Measurements from ENCODE around the gene INKA2.
A peak's percentile ranks its signal among the peaks of the same experiment; 100 is the strongest.

Gene INKA2

GRCh38 chr1:111739194-111739924, at the start of gene INKA2:
Gene INKA2 (minus strand): TSS chr1:111739395. CDS start chr1:111739242, 153 bp downstream.
- peak; percentile 36 for DNase-seq (ENCODE audit: low read depth)
- no peak for TF ChIP-seq CTCF (IDR thresholded peaks at IDR 0.05; ENCODE audit: low read depth, low read length, missing control alignments)
- in situ Hi-C loops (cut with HindIII; ENCODE audit: low sequenced_read_pairs): no loop called here
- peak within 1 kb of the TSS; percentile 49 for H3K4me3 ChIP-seq (ENCODE audit: low read depth, low read length)

GRCh38 chr1:111786669-111787207, 47.5 kb upstream of the INKA2 start:
- H3K4me3 ChIP-seq (ENCODE audit: low read depth, low read length): no peak overlapping the region
- no peak for TF ChIP-seq CTCF (IDR thresholded peaks at IDR 0.05; ENCODE audit: low read depth, low read length, missing control alignments)
- in situ Hi-C loops (cut with HindIII; ENCODE audit: low sequenced_read_pairs): no loop called here
- no peak for DNase-seq (ENCODE audit: low read depth)

- DNase-seq (ENCODE audit: low read depth): no peak
- in situ Hi-C loops (cut with HindIII; ENCODE audit: low sequenced_read_pairs): no loop called here
- TF ChIP-seq CTCF (IDR thresholded peaks at IDR 0.05; ENCODE audit: low read depth, low read length, missing control alignments): no peak
These were observed 45.2 kb upstream of the INKA2 start for GRCh38 chr1:111784273-111784901.

GRCh38 chr1:111779546-111779945, 40.4 kb upstream of the INKA2 start:
- H3K4me3 ChIP-seq (ENCODE audit: low read depth, low read length): no peak overlapping the region
- DNase-seq (ENCODE audit: low read depth): no peak
- no peak for TF ChIP-seq CTCF (IDR thresholded peaks at IDR 0.05; ENCODE audit: low read depth, low read length, missing control alignments)
- in situ Hi-C loops (cut with HindIII; ENCODE audit: low sequenced_read_pairs): no loop called here

More at GRCh38 chr1:111784273-111784901, 45.2 kb upstream of the INKA2 start:
- H3K4me3 ChIP-seq (ENCODE audit: low read depth, low read length): no peak overlapping the region

- in situ Hi-C loops (cut with HindIII; ENCODE audit: low sequenced_read_pairs): no loop called here
- no peak for DNase-seq (ENCODE audit: low read depth)
- no peak overlapping the region for H3K4me3 ChIP-seq (ENCODE audit: low read depth, low read length)
- TF ChIP-seq CTCF (IDR thresholded peaks at IDR 0.05; ENCODE audit: low read depth, low read length, missing control alignments): no peak
These were observed 39.4 kb upstream of the INKA2 start for GRCh38 chr1:111778541-111779051.

- no peak overlapping the region for H3K4me3 ChIP-seq (ENCODE audit: low read depth, low read length)
- TF ChIP-seq CTCF (IDR thresholded peaks at IDR 0.05; ENCODE audit: low read depth, low read length, missing control alignments): no peak
- DNase-seq (ENCODE audit: low read depth): no peak
- in situ Hi-C loops (cut with HindIII; ENCODE audit: low sequenced_read_pairs): no loop called here
These were observed 38.9 kb upstream of the INKA2 start for GRCh38 chr1:111778066-111778465.
